HTR-8/SVneo (cell line): ENCODE measurements around the gene MOB3B.
A peak's percentile ranks its signal among the peaks of the same experiment; 100 is the strongest.

Experiments
- DNase-seq: peaks from one replicate; pipeline ENCODE4 v3.0.0; 2011; ENCODE audit warnings: low spot score, mixed read lengths; ENCODE audit not compliant: insufficient read length
- FAIRE-seq: peaks from 2 replicates; lab custom pipeline; 2011; peaks lifted over from hg19 to GRCh38; lab: Jason Lieb, UNC

Gene MOB3B

GRCh38 chr9:27331393-27331792 is 198.2 kb downstream of the MOB3B start:
- DNase-seq (no peak), FAIRE-seq (no peak)

DNA sequence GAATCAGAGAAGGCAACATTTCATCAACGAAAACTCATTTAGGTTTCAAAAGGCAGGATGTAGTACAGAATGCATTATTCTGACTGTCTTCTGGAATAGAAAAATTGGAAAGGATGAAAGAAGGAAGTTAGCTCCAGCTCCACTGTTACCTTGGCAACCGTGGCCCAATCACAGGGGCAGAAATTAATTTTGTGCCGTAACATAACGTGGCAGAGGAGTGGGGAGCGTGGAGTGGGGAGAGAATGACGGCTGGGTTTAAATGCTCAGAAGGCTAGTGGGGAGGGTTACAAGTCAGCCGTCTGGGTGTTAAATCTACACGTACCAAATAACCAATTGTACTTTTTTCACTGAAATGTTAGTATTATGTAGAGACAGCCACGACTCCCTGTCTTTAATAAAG is 200.3 kb downstream of the MOB3B start:
- FAIRE-seq: no peak
- no peak for DNase-seq

GRCh38 chr9:27328483-27328882 is 201.1 kb downstream of the MOB3B start:
- no peak for FAIRE-seq
- no peak for DNase-seq

DNA sequence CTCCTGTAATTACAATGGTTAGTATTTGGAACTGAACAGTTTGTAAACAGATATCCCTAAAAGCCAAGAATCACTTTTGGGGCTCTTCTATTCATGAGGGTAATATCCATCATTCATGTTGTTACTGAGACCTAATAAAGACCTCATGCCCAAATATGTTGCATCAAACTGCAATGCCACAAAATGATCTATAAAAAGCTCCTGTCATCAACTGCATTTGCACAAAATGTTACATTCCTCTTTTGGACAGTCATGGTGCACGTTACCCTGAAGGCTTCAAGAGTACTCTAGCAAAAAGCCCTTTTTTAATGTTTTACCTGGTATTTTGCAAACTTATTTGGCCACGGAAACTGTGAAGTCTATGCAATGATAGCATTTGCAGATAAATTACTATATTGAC is 218.4 kb downstream of the MOB3B start:
- FAIRE-seq (no peak), DNase-seq (no peak)

DNA sequence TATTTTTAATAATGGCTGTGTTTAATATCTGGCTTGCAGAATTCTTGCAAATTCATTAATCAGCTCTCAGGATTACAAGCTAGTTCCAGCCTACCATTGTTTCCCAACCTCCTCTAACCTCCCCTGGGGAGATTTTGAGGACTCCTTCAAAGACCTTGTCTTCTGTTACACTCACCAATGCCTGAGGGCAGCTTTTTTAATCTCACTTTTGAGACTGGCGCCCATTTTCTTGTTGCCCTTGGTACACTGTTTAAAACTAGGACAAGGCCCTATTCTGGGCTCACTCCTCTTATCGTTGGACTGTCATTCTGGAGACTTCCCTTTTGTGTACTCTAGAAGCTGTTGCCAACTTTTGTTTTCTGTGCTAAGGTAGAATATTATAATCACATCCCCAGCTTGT is 219.0 kb downstream of the MOB3B start:
- FAIRE-seq (no peak), DNase-seq (no peak)

GRCh38 chr9:27308691-27309390 is 220.8 kb downstream of the MOB3B start:
- no peak for FAIRE-seq

GRCh38 chr9:27304521-27304920 is 225.1 kb downstream of the MOB3B start:
- DNase-seq: no peak
- no peak for FAIRE-seq

More at GRCh38 chr9:27308691-27309390, 220.8 kb downstream of the MOB3B start:
- DNase-seq: no peak

DNA sequence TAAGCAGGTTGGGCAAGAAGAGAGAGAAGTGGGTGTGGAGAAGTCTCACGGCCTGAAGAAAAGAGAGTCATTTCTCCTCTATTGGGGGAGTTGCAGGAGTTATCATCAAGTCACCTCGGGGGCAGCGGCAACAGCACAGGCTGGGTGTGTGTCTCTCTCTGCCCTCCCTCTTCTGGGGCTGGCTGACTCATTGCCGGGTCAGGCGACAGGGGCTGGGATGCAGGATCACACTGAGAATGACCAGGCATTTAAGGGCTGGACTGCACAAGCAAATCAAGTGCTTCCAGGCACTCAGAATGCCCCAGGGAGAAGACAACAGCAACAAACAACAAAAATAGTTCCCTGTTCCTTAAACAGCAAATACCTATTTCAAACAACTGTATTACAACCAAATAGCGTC is 226.4 kb downstream of the MOB3B start:
- FAIRE-seq: no peak

DNA sequence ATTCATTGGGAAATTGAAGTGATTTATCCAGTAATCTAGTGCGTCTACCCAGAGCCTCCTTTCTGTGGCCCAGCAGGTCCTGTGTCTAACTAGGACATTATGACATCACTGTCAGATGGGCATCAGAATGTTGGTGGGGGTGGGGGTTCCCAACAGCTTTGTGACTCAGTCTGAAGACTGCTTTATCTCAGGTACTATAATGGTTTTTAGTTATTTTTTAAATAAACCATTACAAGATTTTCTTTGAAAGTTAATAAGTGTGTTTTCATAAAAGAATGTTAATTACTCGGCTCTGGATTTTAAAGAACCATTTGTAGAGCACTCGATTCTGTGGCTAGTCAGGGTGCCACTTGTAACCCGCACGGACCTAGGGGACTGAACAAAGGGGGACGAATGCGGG is 232.6 kb downstream of the MOB3B start, which contains the start of gene EQTN:
Gene EQTN (minus strand): TSS at position 101 of the 400 bp plus-strand sequence. CDS start 95 bp downstream, at position 6.
- FAIRE-seq: no peak
- no peak for DNase-seq

More for the DNA sequence above, 226.4 kb downstream of the MOB3B start:
- peak; percentile 22 for DNase-seq

GRCh38 chr9:27293996-27294395 is 235.6 kb downstream of the MOB3B start:
- DNase-seq (no peak), FAIRE-seq (no peak)

- FAIRE-seq (no peak), DNase-seq (no peak)
Measured at GRCh38 chr9:27292659-27293405, 236.8 kb downstream of the MOB3B start.

DNA sequence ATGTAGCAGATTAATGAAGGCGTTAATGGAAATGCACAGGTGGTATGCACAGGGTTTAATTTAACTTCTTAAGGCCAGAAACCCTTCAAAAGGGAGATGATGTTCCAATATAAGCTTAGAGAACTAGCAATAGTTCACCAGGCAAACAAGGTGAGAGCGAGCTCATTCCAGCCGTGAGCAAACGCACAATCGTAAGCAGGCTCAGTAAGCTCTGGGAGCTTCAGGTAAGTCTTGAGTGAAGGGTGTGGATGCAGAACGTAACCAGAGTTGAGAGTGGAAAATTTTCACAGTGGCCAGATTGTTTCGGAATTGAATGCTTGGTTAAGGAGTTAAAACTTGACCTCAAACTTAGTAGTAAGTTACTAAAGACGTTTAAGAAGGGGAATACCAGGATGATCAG is 238.3 kb downstream of the MOB3B start:
- FAIRE-seq (no peak), DNase-seq (no peak)

GRCh38 chr9:27282269-27282668 is 247.3 kb downstream of the MOB3B start:
- DNase-seq (no peak), FAIRE-seq (no peak)

GRCh38 chr9:27280860-27281259 is 248.8 kb downstream of the MOB3B start:
- no peak for DNase-seq
- FAIRE-seq: no peak

GRCh38 chr9:27280249-27280648 is 249.4 kb downstream of the MOB3B start:
- no peak for FAIRE-seq
- no peak for DNase-seq

DNA sequence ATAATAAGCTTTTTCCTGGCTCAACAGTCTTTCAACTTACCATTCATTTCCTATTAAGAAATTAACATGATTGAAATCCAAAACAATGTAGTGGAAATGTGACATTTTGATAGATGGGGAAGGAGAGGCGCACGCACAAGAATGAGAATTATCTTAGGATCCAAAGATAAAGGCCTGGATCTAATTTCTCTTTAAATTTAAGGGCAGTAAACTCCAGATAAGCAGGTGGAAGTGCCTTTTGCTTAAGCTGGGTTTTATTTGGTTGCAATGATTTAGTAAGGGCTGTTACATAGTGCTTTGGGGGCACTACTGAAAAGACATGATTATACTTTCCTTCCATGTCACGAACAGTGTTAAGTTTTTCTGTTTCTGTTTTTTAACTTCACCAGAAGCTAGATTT is 250.0 kb downstream of the MOB3B start:
- DNase-seq (no peak), FAIRE-seq (no peak)

GRCh38 chr9:27278374-27278773 is 251.2 kb downstream of the MOB3B start:
- FAIRE-seq (no peak), DNase-seq (no peak)

DNA sequence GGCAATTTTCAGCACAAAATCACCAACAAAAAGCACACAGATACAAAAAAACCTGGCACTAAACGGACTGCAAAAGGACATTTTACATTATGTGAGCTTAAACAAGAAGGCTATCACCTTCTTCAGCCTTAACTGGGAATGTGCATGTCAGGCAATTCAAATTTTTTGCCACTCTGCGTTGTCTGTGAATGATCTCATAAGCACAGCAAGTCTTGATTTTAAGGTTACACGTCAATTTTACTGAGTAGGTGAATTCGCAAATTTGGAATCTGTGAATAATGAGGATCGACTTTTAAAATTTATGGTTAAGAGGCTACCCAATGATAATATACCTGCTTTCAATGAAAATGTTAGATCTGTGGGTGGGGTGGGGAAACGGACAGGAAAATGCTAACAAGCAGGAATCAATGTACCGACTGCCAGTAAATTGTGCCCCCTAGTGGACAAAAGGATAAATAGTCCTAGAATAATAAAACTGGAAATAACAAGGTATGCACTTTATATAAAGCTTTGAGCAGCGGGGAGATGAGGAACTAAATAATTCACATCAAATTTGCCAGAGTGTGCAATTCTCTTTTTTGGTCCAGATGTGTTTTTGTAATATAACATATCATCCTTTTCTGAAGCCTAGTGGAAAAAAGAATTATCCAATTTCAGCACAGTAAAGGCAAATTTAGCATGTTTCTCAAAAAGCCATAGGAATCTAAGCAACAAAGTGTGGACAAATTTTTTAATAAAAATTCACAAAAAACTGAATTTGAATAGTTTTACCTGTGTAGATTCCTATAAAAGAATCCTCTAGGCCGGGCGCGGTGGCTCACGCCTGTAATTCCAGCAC is 253.2 kb downstream of the MOB3B start:
- DNase-seq (peak; percentile 37), FAIRE-seq (no peak)
